GM23338 (cell line): ENCODE results near the gene ZNF71.

ENCODE experiments used
- EZH2 ChIP-seq: fragments of 200-600 bp; sonication (generic); IDR thresholded peaks from one replicate; pipeline ENCODE4 v1.8.0; 2017; ENCODE audit warnings: antibody characterized with exemption, mild to moderate bottlenecking, low read depth; ENCODE audit not compliant: unreplicated experiment
- EZH2phosphoT487 ChIP-seq: fragments of 200-600 bp; sonication (generic); IDR thresholded peaks from one replicate; pipeline ENCODE4 v1.8.1; 2018; ENCODE audit warnings: antibody characterized with exemption; ENCODE audit not compliant: unreplicated experiment
- JUNB ChIP-seq: IDR thresholded peaks from one replicate; pipeline ENCODE4 v1.6.1; 2016; ENCODE audit warnings: antibody characterized with exemption; ENCODE audit not compliant: unreplicated experiment
- POLR2AphosphoS5 ChIP-seq: IDR thresholded peaks from 2 replicates; pipeline ENCODE4 v1.6.1; 2016; ENCODE audit warnings: antibody characterized with exemption, low read depth
- TF ChIP-seq, protein P1 (sequence below), 2 experiments: fragments of 200-600 bp in 1 of 2; sonication (generic) in 1 of 2; conservative IDR thresholded peaks; 2 replicates each; pipeline versions ENCODE4 v1.5.1 to v1.6.1; 2016 to 2017; ENCODE audit warnings: antibody characterized with exemption in 2 of 2, low read depth in 2 of 2, mild to moderate bottlenecking in 2 of 2, moderate library complexity in 1 of 2

DNA sequence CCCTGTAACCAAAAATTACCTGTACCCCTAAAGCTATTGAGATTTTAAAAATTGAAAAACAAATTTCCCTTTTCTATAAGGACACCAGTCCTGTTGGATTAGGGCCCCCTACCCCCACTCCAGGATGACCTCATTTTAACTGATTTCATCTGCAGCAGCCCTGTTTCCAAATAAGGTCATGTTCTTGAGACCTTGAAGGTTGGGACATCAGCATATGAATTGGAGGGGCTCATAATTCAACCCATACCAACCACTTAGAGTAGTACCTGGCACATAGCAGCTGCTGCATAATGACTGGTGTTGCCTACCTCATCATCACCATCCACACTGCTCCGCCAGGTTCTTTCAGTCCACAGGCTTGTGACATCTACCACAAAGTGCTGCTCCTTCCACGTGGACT is 17.6 kb downstream of the ZNF71 start:
- TF ChIP-seq EZH2 (no peak), EZH2phosphoT487 (no peak), POLR2AphosphoS5 (no peak), JUNB (no peak)
- TF ChIP-seq, protein P1, sequence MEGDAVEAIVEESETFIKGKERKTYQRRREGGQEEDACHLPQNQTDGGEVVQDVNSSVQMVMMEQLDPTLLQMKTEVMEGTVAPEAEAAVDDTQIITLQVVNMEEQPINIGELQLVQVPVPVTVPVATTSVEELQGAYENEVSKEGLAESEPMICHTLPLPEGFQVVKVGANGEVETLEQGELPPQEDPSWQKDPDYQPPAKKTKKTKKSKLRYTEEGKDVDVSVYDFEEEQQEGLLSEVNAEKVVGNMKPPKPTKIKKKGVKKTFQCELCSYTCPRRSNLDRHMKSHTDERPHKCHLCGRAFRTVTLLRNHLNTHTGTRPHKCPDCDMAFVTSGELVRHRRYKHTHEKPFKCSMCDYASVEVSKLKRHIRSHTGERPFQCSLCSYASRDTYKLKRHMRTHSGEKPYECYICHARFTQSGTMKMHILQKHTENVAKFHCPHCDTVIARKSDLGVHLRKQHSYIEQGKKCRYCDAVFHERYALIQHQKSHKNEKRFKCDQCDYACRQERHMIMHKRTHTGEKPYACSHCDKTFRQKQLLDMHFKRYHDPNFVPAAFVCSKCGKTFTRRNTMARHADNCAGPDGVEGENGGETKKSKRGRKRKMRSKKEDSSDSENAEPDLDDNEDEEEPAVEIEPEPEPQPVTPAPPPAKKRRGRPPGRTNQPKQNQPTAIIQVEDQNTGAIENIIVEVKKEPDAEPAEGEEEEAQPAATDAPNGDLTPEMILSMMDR (conservative IDR thresholded peaks at IDR 0.05; ENCODE audit: low read depth in 2 of 2) = no peak
